Right lobe of liver (tissue), 6 donors: Measurements from ENCODE around the gene ACTN4. TPM values are rescaled to one million over a fixed set of nuclear protein-coding genes. Genes with fewer than 3 reads are reported as not detected.
A peak's percentile ranks its signal among the peaks of the same experiment; 100 is the strongest.

Experiments
- ATAC-seq, 4 donors: fragments of 200-7000 bp; cut with Tn5 transposase; one replicate each; pipeline ENCODE4 v1.9.1; 2020; ENCODE audit warnings: mild to moderate bottlenecking in 4 of 4, moderate library complexity in 4 of 4
- DNase-seq, 3 donors: peaks; one replicate each; pipeline ENCODE4 v3.0.0-alpha.2; 2020
- H3K27ac ChIP-seq, 3 donors: fragments of 200-600 bp; one replicate each; pipeline ENCODE4 v1.8.0; 2022
- H3K27me3 ChIP-seq, 2 donors: fragments of 200-600 bp; one replicate each; pipeline ENCODE4 v1.8.0; 2022
- H3K36me3 ChIP-seq, 4 donors: fragments of 200-600 bp; sonication (generic) in 1 of 4; one replicate each; pipeline versions ENCODE4 v1.5.1 to v1.8.0; 2017 to 2022; ENCODE audit warnings: control low read depth in 1 of 4
- H3K4me1 ChIP-seq, 4 donors: fragments of 200-600 bp; sonication (generic) in 1 of 4; one replicate each; pipeline versions ENCODE4 v1.5.1 to v1.8.0; 2017 to 2022; ENCODE audit warnings: control low read depth in 1 of 4
- H3K4me3 ChIP-seq, 3 donors: fragments of 200-600 bp; one replicate each; pipeline ENCODE4 v1.8.0; 2022
- H3K9me3 ChIP-seq, 4 donors: fragments of 200-600 bp; sonication (generic) in 1 of 4; one replicate each; pipeline versions ENCODE4 v1.5.1 to v1.8.0; 2017 to 2022; ENCODE audit warnings: control low read depth in 1 of 4
- POLR2A ChIP-seq: fragments of 450-650 bp; IDR thresholded peaks from one replicate; pipeline ENCODE4 v1.6.1; 2017; ENCODE audit warnings: antibody characterized with exemption, mild to moderate bottlenecking
- WGBS: methylation state at CpG from one replicate; pipeline ENCODE4 v1.1.6; 2018; ENCODE audit warnings: low coverage, low lambda C conversion rate; ENCODE audit not compliant: insufficient coverage; ENCODE audit errors: missing lambda C conversion rate; 5-methylcytosine and 5-hydroxymethylcytosine counted together
- intact Hi-C, 2 donors: fragments of 100-400 bp; cut with DNase I; formaldehyde crosslinking; loops; one replicate each; pipeline versions ENCODE4 v1.11.2 to v1.14.1; 2022
- total RNA-seq, 6 experiments: library from RNA; depleted of rRNA in 2 of 6; stranded (reverse); fragments of >200 nt in 2 of 6; fragmentation: NEBNext Ultra II Directional in 3 of 6; extraction: Animal tissue kit (Norgen Biotek cat#: 25700) in 3 of 6; gene quantifications; one replicate each; pipeline versions ENCODE4 v1.1.0 to v1.2.4, GENCODE V29; 2016 to 2023
- TF ChIP-seq, protein P1 (sequence below), 4 donors: fragments of 200-600 bp in 3 of 4; fragments of 450-650 bp in 1 of 4; IDR thresholded peaks; one replicate each; pipeline versions ENCODE4 v1.5.1 to v1.8.0; 2016 to 2022; ENCODE audit warnings: antibody characterized with exemption in 4 of 4, mild to moderate bottlenecking in 2 of 4
- donor health status: DM: no; HTN: yes; CAD: no.
- donor health status: DM: no; HTN: no; CAD: no.
- donor health status: DM: no; HTN: no; CAD: no.
- donor health status: DM: no; HTN: yes; CAD: no.
- donor health status: DM: no; HTN: yes; CAD: no.

The ACTN4 gene
- total RNA-seq, 6 experiments from 2014 or later = 142 to 306 (median 201) TPM

DNA sequence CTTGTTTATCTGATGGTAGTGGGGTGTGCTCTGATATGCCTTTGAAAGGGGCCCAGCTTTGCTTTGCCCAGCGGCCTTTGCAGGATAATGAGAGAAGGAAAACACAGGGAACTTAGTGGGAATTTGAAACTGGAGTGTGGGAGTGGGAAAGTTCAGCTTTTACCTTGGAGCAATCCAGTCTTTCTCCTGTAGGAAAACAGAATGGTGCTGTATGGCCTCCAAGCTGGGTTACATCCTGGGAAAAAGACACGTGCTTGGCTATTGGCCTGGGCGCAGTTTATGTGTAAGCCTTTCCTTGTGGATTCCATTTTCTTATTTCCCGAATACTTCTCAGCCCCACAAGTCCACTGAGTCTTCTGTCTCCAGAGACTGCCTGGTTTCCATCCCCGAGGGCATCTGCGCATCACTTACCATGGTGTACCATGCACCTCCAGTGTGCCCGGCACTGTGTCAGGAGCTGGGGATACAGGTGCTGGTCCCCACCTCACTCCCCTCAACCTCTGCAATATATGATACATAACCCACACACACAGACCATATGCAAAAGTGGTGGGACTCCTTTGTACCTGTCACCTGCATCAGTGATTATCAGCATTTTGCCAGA is 31.5 kb downstream of the ACTN4 start:
- DNase-seq = no peak
- Histone ChIP-seq H3K27me3 (no peaks in the 10 kb centered on the region), H3K4me1 (peaks cover 0 to 78% (median 40%) of the 10 kb centered on the region in 4 donors), H3K9me3 (no peaks in the 10 kb centered on the region), H3K36me3 (no peaks in the 10 kb centered on the region), H3K4me3 (no peak overlapping the region), H3K27ac (peak overlapping the region in 1 of 3 donors; percentile 5)
- TF ChIP-seq POLR2A = no peak
- TF ChIP-seq, protein P1, sequence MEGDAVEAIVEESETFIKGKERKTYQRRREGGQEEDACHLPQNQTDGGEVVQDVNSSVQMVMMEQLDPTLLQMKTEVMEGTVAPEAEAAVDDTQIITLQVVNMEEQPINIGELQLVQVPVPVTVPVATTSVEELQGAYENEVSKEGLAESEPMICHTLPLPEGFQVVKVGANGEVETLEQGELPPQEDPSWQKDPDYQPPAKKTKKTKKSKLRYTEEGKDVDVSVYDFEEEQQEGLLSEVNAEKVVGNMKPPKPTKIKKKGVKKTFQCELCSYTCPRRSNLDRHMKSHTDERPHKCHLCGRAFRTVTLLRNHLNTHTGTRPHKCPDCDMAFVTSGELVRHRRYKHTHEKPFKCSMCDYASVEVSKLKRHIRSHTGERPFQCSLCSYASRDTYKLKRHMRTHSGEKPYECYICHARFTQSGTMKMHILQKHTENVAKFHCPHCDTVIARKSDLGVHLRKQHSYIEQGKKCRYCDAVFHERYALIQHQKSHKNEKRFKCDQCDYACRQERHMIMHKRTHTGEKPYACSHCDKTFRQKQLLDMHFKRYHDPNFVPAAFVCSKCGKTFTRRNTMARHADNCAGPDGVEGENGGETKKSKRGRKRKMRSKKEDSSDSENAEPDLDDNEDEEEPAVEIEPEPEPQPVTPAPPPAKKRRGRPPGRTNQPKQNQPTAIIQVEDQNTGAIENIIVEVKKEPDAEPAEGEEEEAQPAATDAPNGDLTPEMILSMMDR (IDR thresholded peaks at IDR 0.05) = no peak
- intact Hi-C loops = no loop called here
- ATAC-seq = no peak
- 91% methylated on average over 5 of the region's 7 CpGs for WGBS

DNA sequence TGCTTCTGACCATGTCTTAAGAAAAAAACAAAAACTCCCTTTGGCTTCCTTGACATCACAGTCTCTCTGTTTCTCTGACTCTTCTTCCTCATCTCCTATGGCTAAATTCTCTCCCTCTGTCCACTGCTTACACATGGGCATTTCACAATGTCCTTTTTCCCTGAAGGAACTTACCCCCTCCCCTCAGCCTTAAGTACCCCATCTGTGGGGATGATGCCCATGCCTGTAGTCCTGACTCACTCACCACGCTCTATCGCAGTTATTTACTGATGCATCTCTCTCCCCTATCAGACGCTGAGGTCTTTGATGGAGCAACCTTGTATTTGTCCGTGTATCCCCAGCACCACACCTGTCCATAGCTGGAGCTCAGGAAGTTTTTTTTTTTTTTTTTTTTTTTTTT is 32.4 kb downstream of the ACTN4 start:
- DNase-seq = no peak
- no peak overlapping the region for H3K4me3 ChIP-seq
- H3K9me3 ChIP-seq = no peaks in the 10 kb centered on the region
- intact Hi-C loops = no loop called here
- H3K36me3 ChIP-seq = no peaks in the 10 kb centered on the region
- H3K4me1 ChIP-seq = peaks cover 4 to 83% (median 40%) of the 10 kb centered on the region in 4 donors
- 41% methylated on average over 4 of the region's 4 CpGs for WGBS
- no peak for TF ChIP-seq POLR2A
- TF ChIP-seq, protein P1 (IDR thresholded peaks at IDR 0.05) = no peak
- ATAC-seq = no peak
- no peaks in the 10 kb centered on the region for H3K27me3 ChIP-seq
- H3K27ac ChIP-seq = peak overlapping the region; percentile 50 to 96 (median 71)

DNA sequence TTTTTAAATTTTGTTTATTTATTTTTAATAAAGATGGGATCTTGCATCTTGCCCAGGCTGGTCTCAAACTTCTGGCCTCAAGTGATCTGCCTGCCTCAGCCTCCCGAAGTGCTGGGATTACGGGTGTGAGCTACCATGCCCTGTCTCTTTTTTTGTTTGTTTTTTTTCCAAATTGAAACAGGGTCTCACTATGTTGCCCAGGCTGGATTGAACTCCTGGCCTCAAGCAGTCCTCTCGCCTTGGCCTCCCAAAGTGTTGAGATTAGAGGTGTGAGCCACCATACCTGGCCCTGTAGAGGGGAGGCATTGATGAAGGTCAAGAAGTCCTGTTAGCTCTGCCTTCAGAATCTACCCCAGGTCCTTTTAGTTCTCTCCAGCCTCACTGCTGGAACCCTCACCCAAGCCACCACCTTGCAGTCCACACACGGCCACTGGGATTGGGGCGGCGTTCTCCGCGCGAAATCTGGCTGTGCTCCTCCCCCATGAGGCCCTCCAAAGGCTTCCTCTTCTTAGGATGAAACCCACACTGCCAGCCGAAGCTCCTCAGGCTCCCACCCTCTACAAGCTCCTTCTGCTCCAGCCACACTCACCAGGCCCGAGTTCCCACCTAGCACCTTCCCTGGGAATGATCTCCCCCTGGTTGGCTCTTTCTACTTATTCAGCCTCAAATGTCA is 34.9 kb downstream of the ACTN4 start:
- H3K9me3 ChIP-seq = no peaks in the 10 kb centered on the region
- no peak overlapping the region for H3K4me3 ChIP-seq
- TF ChIP-seq POLR2A = no peak
- no peak for ATAC-seq
- WGBS = 85% methylated on average over 4 of the region's 11 CpGs
- no peaks in the 10 kb centered on the region for H3K36me3 ChIP-seq
- intact Hi-C loops = no loop called here
- H3K27ac ChIP-seq = peak overlapping the region; percentile 82 to 96 (median 89)
- peaks cover 4 to 84% (median 45%) of the 10 kb centered on the region in 4 donors for H3K4me1 ChIP-seq
- H3K27me3 ChIP-seq = no peaks in the 10 kb centered on the region
- DNase-seq = no peak

DNA sequence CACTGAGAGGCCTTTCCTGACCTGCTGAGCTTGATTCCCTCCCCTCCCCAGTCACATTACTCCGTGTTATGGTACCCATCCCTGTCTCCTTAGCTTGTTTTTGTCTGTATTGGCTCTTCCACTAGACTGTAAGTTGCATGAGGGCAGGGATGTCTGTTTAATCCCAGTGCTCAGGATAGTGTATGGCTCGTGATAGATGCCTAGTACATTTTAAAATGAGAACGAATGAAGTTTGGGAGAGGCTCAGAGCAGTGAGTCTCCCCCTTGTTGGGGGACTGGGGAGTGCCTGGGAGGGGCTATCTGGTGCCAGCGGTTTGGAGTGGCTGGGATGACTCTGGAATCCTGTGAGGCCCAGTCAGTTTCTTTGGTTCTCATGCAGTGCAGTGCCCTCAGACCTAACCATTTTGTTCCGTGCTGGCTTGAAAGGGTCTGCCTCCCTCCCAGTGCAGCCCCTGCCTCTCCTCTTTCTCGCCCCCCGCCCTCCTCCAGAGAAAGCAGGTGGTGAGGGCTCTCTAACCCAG is 35.5 kb downstream of the ACTN4 start:
- Histone ChIP-seq H3K27ac (peak overlapping the region; percentile 82 to 96 (median 89)), H3K9me3 (no peaks in the 10 kb centered on the region), H3K4me3 (no peak overlapping the region), H3K36me3 (no peaks in the 10 kb centered on the region), H3K27me3 (no peaks in the 10 kb centered on the region), H3K4me1 (peaks cover 4 to 81% (median 45%) of the 10 kb centered on the region in 4 donors)
- TF ChIP-seq, protein P1 (IDR thresholded peaks at IDR 0.05) = no peak
- no peak for TF ChIP-seq POLR2A
- no peak for DNase-seq
- intact Hi-C loops = no loop called here
- no peak for ATAC-seq
- 97% methylated on average over 3 of the region's 7 CpGs for WGBS
